B cell (primary cell): Measurements from ENCODE around the gene PDE4A. TPM values are rescaled to one million over a fixed set of nuclear protein-coding genes. Genes with fewer than 3 reads are reported as not detected.

Source experiments
- ATAC-seq: fragments of 200-7000 bp; cut with Tn5 transposase; one replicate; pipeline ENCODE4 v1.10.0; 2021; ENCODE audit warnings: low read depth, mild to moderate bottlenecking, moderate number of reproducible peaks, moderate library complexity
- CTCF ChIA-PET: fragments of 350-600 bp; sonication (Branson Sonifier 250); formaldehyde crosslinking; loops from one replicate; lab custom pipeline; 2021; ENCODE audit warnings: antibody characterized with exemption, inconsistent platforms; lab: Charles Lee
- POLR2A ChIA-PET: fragments of 350-600 bp; sonication (Branson Sonifier 250); formaldehyde crosslinking; loops from one replicate; lab custom pipeline; 2021; ENCODE audit warnings: antibody characterized with exemption; lab: Charles Lee
- DNase-seq: peaks from one replicate; pipeline ENCODE4 v3.0.0; 2013
- H2AFZ ChIP-seq: 2 replicates; pipeline ENCODE4 v1.6.1; 2012; ENCODE audit warnings: mild to moderate bottlenecking, low read depth, low read length; ENCODE audit not compliant: insufficient read depth, poor library complexity, severe bottlenecking
- H3K27ac ChIP-seq, 2 donors: 1 replicate in 1 of 2; 2 replicates in 1 of 2; pipeline ENCODE4 v1.5.1; 2012 to 2013; ENCODE audit warnings: low read length in 2 of 2, mild to moderate bottlenecking in 2 of 2, moderate library complexity in 1 of 2
- H3K27me3 ChIP-seq, 4 experiments: fragments of 200-600 bp in 1 of 4; sonication (generic) in 1 of 4; replicated peaks in 1 of 4; 1 replicate in 2 of 4; 2 replicates in 2 of 4; pipeline versions ENCODE4 v1.6.1 to v1.7.0; 2013 to 2016; ENCODE audit warnings: low read length in 3 of 4, mild to moderate bottlenecking in 2 of 4, mixed read lengths in 1 of 4, moderate library complexity in 1 of 4; ENCODE audit not compliant: insufficient read depth in 4 of 4, control insufficient read depth in 3 of 4; ENCODE audit errors: control extremely low read depth in 1 of 4
- H3K36me3 ChIP-seq, 2 experiments: replicated peaks in 1 of 2; 1 replicate in 1 of 2; 2 replicates in 1 of 2; pipeline versions ENCODE4 v1.6.1 to v1.7.1; 2013; ENCODE audit warnings: low read length in 1 of 2; ENCODE audit not compliant: insufficient read depth in 2 of 2, control insufficient read depth in 1 of 2; ENCODE audit errors: control extremely low read depth in 1 of 2, extremely low read depth in 1 of 2
- H3K4me1 ChIP-seq, 2 donors: fragments of 200-600 bp in 1 of 2; sonication (generic) in 1 of 2; 1 replicate in 1 of 2; 2 replicates in 1 of 2; pipeline versions ENCODE4 v1.5.1 to v1.6.1; 2013 to 2017; ENCODE audit warnings: low read length in 2 of 2; ENCODE audit not compliant: control insufficient read depth in 2 of 2, insufficient read depth in 2 of 2
- H3K4me2 ChIP-seq: replicated peaks from 2 replicates; pipeline ENCODE3; 2012; ENCODE audit warnings: mild to moderate bottlenecking, low read depth, low read length; ENCODE audit not compliant: poor library complexity, severe bottlenecking
- H3K4me3 ChIP-seq, 5 experiments: fragments of 200-600 bp in 1 of 5; sonication (generic) in 1 of 5; 1 replicate in 3 of 5; 2 replicates in 2 of 5; pipeline versions ENCODE4 v1.5.1 to v1.7.0; 2011 to 2016; ENCODE audit warnings: low read length in 4 of 5, mild to moderate bottlenecking in 4 of 5, low read depth in 2 of 5, control low read depth in 1 of 5, moderate library complexity in 1 of 5; ENCODE audit not compliant: insufficient read depth in 1 of 5; ENCODE audit errors: control extremely low read depth in 1 of 5, extremely low read depth in 1 of 5
- H3K79me2 ChIP-seq: fragments of 200-600 bp; sonication (generic); one replicate; pipeline ENCODE4 v1.6.0; 2016; ENCODE audit warnings: low read length; ENCODE audit not compliant: control insufficient read depth, insufficient read depth
- H3K9ac ChIP-seq: fragments of 200-600 bp; sonication (generic); 2 replicates; pipeline ENCODE4 v1.6.1; 2017; ENCODE audit warnings: mild to moderate bottlenecking, low read length, moderate library complexity
- H3K9me3 ChIP-seq, 3 donors: one replicate each; pipeline versions ENCODE4 v1.6.1 to v1.7.1; 2013; ENCODE audit warnings: low read length in 2 of 3; ENCODE audit not compliant: control insufficient read depth in 2 of 3, insufficient read depth in 1 of 3; ENCODE audit errors: control extremely low read depth in 1 of 3
- H4K20me1 ChIP-seq: 2 replicates; pipeline ENCODE4 v1.6.0; 2012; ENCODE audit warnings: mild to moderate bottlenecking, low read length; ENCODE audit not compliant: insufficient read depth, control insufficient read depth, poor library complexity, severe bottlenecking
- H3K27ac Mint-ChIP-seq: one replicate; pipeline ENCODE4 v1.8.0; 2021; ENCODE audit warnings: mixed read lengths
- H3K27me3 Mint-ChIP-seq: one replicate; pipeline ENCODE4 v1.8.0; 2021; ENCODE audit warnings: mixed read lengths
- H3K4me1 Mint-ChIP-seq: one replicate; pipeline ENCODE4 v1.8.0; 2021; ENCODE audit warnings: mixed read lengths
- H3K4me3 Mint-ChIP-seq: one replicate; pipeline ENCODE4 v1.8.0; 2021; ENCODE audit warnings: mixed read lengths
- H3K9me3 Mint-ChIP-seq: one replicate; pipeline ENCODE4 v1.8.0; 2022; ENCODE audit warnings: mixed read lengths; ENCODE audit not compliant: insufficient read depth
- CTCF ChIP-seq: fragments of 200-600 bp; IDR thresholded peaks from one replicate; pipeline ENCODE4 v1.8.0; 2022; ENCODE audit warnings: antibody characterized with exemption, mild to moderate bottlenecking
- EZH2 ChIP-seq: IDR thresholded peaks from 2 replicates; pipeline ENCODE4 v1.6.1; 2012; ENCODE audit warnings: borderline replicate concordance, low read depth, mild to moderate bottlenecking, moderate library complexity, low read length; ENCODE audit not compliant: insufficient read depth, poor library complexity, severe bottlenecking
- WGBS: methylation state at CpG from one replicate; pipeline ENCODE4 v1.1.5; 2013; ENCODE audit warnings: missing lambda C conversion rate; ENCODE audit not compliant: insufficient coverage; 5-methylcytosine and 5-hydroxymethylcytosine counted together
- intact Hi-C: fragments of 100-400 bp; cut with micrococcal nuclease; formaldehyde crosslinking; loops from one replicate; pipeline ENCODE4 v1.10.0; 2022
- polyA plus RNA-seq: library from polyadenylated mRNA; depleted of rRNA; stranded (reverse); fragments of >200 nt; gene quantifications from 2 replicates; pipeline ENCODE4 v1.2.3, GENCODE V29; 2012
- total RNA-seq, 2 donors: library from RNA; stranded (reverse); fragments of 120-200 nt in 1 of 2; gene quantifications; 1 replicate in 1 of 2; 2 replicates in 1 of 2; pipeline versions ENCODE4 v1.2.3 to v1.2.4, GENCODE V29; 2013 to 2022

PDE4A gene
- total and polyA plus RNA-seq, 2 donors (not counting 1 experiment from before 2014, with no cell fraction given): 1.5 to 10.9 TPM

DNA sequence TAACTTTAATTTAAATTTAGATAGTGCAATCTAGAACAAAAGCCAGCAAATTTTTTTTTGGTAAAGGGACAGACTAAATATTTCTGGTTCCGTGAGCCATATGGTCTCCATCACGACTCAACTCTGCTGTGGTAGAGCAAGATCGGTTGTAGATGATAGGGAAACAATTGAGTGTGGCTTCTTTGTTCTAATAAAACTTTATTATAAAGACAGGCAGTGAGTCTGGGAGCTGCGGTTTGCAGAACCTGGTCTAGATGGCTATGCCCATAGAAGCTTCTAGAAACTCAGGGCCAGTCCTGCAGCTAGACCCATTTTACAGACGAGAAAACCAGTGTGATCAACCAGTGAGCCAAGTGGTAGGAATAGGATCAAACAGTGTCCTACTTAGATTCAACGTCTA lies 28.2 kb upstream of the PDE4A start:
- H3K4me1 ChIP-seq: peaks cover 0 to 4% of the 10 kb centered on the region in 2 donors
- CTCF ChIA-PET: interaction anchor here (0.6 to 18.2 kb wide), 15 partner anchors 8 to 461 kb away, joined by 3 to 570 read pairs (median 4); partner anchors contain the start of genes ICAM1, RAVER1 and TYK2
- intact Hi-C loops: no loop called here
- no peak overlapping the region for H3K4me3 ChIP-seq
- peaks cover 11% of the 10 kb centered on the region for H4K20me1 ChIP-seq
- no peak overlapping the region for H2AFZ ChIP-seq
- POLR2A ChIA-PET: no interaction called here
- Mint-ChIP-seq H3K9me3 (no peaks in the 10 kb centered on the region), H3K4me3 (no peak overlapping the region), H3K27ac (no peak overlapping the region), H3K4me1 (peaks cover 8% of the 10 kb centered on the region), H3K27me3 (no peaks in the 10 kb centered on the region)
- no peaks in the 10 kb centered on the region for H3K9me3 ChIP-seq
- no peaks in the 10 kb centered on the region for H3K27me3 ChIP-seq
- no peak overlapping the region for H3K27ac ChIP-seq
- ATAC-seq (no peak), DNase-seq (no peak)
- no peaks in the 10 kb centered on the region for H3K79me2 ChIP-seq
- peaks cover 0 to 35% of the 10 kb centered on the region in 2 experiments for H3K36me3 ChIP-seq
- no peak for TF ChIP-seq EZH2
- no peak for TF ChIP-seq CTCF
- WGBS: 100% methylated on average over 1 of the region's 6 CpGs
- no peak overlapping the region for H3K4me2 ChIP-seq
- no peak overlapping the region for H3K9ac ChIP-seq

- DNase-seq (no peak), ATAC-seq (no peak)
- Histone ChIP-seq H3K4me2 (no peak overlapping the region), H3K27me3 (no peaks in the 10 kb centered on the region), H3K9ac (no peak overlapping the region), H3K36me3 (peaks cover 0 to 37% of the 10 kb centered on the region in 2 experiments), H4K20me1 (peaks cover 21% of the 10 kb centered on the region), H3K4me3 (no peak overlapping the region), H3K4me1 (peaks cover 0 to 4% of the 10 kb centered on the region in 2 donors), H3K79me2 (peaks cover 7% of the 10 kb centered on the region), H3K9me3 (no peaks in the 10 kb centered on the region), H2AFZ (no peak overlapping the region), H3K27ac (no peak overlapping the region)
- WGBS: 98% methylated on average over 24 of the region's 24 CpGs
- no peak overlapping the region for H3K4me3 Mint-ChIP-seq
- H3K27ac Mint-ChIP-seq: no peak overlapping the region
- intact Hi-C loops: no loop called here
- no peak for TF ChIP-seq CTCF
- no peak for TF ChIP-seq EZH2
- ChIA-PET CTCF (interaction anchor here (0.9 to 18.2 kb wide), 7 partner anchors 19 to 462 kb away, joined by 3 to 570 read pairs (median 5); partner anchors contain the start of gene ICAM1), POLR2A (interaction anchor here (0.6 kb wide), 1 partner anchor 29 kb away, joined by 4 read pairs; no protein-coding TSS in a partner anchor)
- no peaks in the 10 kb centered on the region for H3K9me3 Mint-ChIP-seq
- H3K27me3 Mint-ChIP-seq: no peaks in the 10 kb centered on the region
- peaks cover 8% of the 10 kb centered on the region for H3K4me1 Mint-ChIP-seq
These were observed 27.2 kb upstream of the PDE4A start for GRCh38 chr19:10393137-10393536.
